ENCODE data around the gene DEFB128. TPM values are rescaled to one million over a fixed set of nuclear protein-coding genes. Genes with fewer than 3 reads are reported as not detected.
"Not testable (repeated sequence)": the region's sequence is repeated elsewhere in the genome, so short reads cannot be mapped to it uniquely, and the experiment has no call there.

Gene DEFB128
- total and polyA plus RNA-seq, 4 donors = not detected

GRCh38 chr20:226958-227357 is 37.4 kb upstream of the DEFB128 start, which contains the start of gene DEFB129:
Gene DEFB129 (plus strand): TSS chr20:227258. CDS start chr20:227289, 31 bp downstream.
- TF ChIP-seq ZBTB33 (IDR thresholded peaks at IDR 0.05) (no peak), JUND (IDR thresholded peaks at IDR 0.05) (no peak), NR2F2 (IDR thresholded peaks at IDR 0.05) (no peak), EGR1 (IDR thresholded peaks at IDR 0.05; ENCODE audit: low read depth in 2 of 2) (no peak), RXRA (IDR thresholded peaks at IDR 0.05) (no peak), HNF4G (IDR thresholded peaks at IDR 0.05) (no peak)
- H3K9me3 ChIP-seq (ENCODE audit: control insufficient read depth in 4 of 4, low read length in 3 of 4) = no peaks in the 10 kb centered on the region
- no peak within 1 kb of the TSS for H3K27ac ChIP-seq (ENCODE audit: low read depth in 1 of 2, low read length in 2 of 2)
- H3K4me1 ChIP-seq (ENCODE audit: control insufficient read depth in 4 of 4, insufficient read depth in 4 of 4, low read length in 3 of 4) = no peaks in the 10 kb centered on the region
- no peak within 1 kb of the TSS for H3K4me3 ChIP-seq (ENCODE audit: low read depth in 1 of 3, low read length in 3 of 3)
- DNase-seq (ENCODE audit: low spot score) = no peak
- H3K36me3 ChIP-seq (ENCODE audit: control insufficient read depth in 4 of 4, insufficient read depth in 3 of 4, low read depth in 1 of 4, low read length in 3 of 4) = no peaks in the 10 kb centered on the region
- no peak within 1 kb of the TSS for H3K9ac ChIP-seq (ENCODE audit: low read depth in 1 of 2, low read length in 2 of 2)
- H3K27me3 ChIP-seq (ENCODE audit: control insufficient read depth in 4 of 4, insufficient read depth in 4 of 4, low read length in 3 of 4) = peaks cover 0 to 3% (median 0%) of the 10 kb centered on the region in 4 donors
- 85% methylated on average over 3 of the region's 3 CpGs for WGBS

- 81% methylated on average over 3 of the region's 3 CpGs for WGBS
- not testable (repeated sequence) for H3K36me3 ChIP-seq (ENCODE audit: control insufficient read depth in 4 of 4, insufficient read depth in 3 of 4, low read depth in 1 of 4, low read length in 3 of 4)
Observed at GRCh38 chr20:225879-226278, 36.4 kb upstream of the DEFB128 start.

GRCh38 chr20:221258-221830 is 31.8 kb upstream of the DEFB128 start:
- no peak overlapping the region for H3K27ac ChIP-seq (ENCODE audit: low read depth in 1 of 2, low read length in 2 of 2)
- no peaks in the 10 kb centered on the region for H3K4me1 ChIP-seq (ENCODE audit: control insufficient read depth in 4 of 4, insufficient read depth in 4 of 4, low read length in 3 of 4)
- DNase-seq (ENCODE audit: low spot score) = no peak
- no peak overlapping the region for H3K9ac ChIP-seq (ENCODE audit: low read depth in 1 of 2, low read length in 2 of 2)
- WGBS = 54% methylated on average over 1 of the region's 1 CpG
- no peak overlapping the region for H3K4me3 ChIP-seq (ENCODE audit: low read depth in 1 of 3, low read length in 3 of 3)
- H3K9me3 ChIP-seq (ENCODE audit: control insufficient read depth in 4 of 4, low read length in 3 of 4) = no peaks in the 10 kb centered on the region
- TF ChIP-seq ATF3 (IDR thresholded peaks at IDR 0.05) (no peak), HNF4G (IDR thresholded peaks at IDR 0.05) (no peak), TAF1 (conservative IDR thresholded peaks at IDR 0.05) (no peak), FOXA2 (IDR thresholded peaks at IDR 0.05) (no peak), FOXA1 (IDR thresholded peaks at IDR 0.05) (no peak), EGR1 (IDR thresholded peaks at IDR 0.05; ENCODE audit: low read depth in 2 of 2) (no peak), MAX (IDR thresholded peaks at IDR 0.05) (no peak), YY1 (IDR thresholded peaks at IDR 0.05) (no peak)
- no peaks in the 10 kb centered on the region for H3K36me3 ChIP-seq (ENCODE audit: control insufficient read depth in 4 of 4, insufficient read depth in 3 of 4, low read depth in 1 of 4, low read length in 3 of 4)
- peaks cover 0 to 2% (median 0%) of the 10 kb centered on the region in 4 donors for H3K27me3 ChIP-seq (ENCODE audit: control insufficient read depth in 4 of 4, insufficient read depth in 4 of 4, low read length in 3 of 4)

More at GRCh38 chr20:225879-226278, 36.4 kb upstream of the DEFB128 start:
- not testable (repeated sequence) for H3K27me3 ChIP-seq (ENCODE audit: control insufficient read depth in 4 of 4, insufficient read depth in 4 of 4, low read length in 3 of 4); H3K4me3 ChIP-seq (ENCODE audit: low read depth in 1 of 3, low read length in 3 of 3); H3K4me1 ChIP-seq (ENCODE audit: control insufficient read depth in 4 of 4, insufficient read depth in 4 of 4, low read length in 3 of 4); H3K27ac ChIP-seq (ENCODE audit: low read depth in 1 of 2, low read length in 2 of 2); H3K9ac ChIP-seq (ENCODE audit: low read depth in 1 of 2, low read length in 2 of 2); DNase-seq (ENCODE audit: low spot score); H3K9me3 ChIP-seq (ENCODE audit: control insufficient read depth in 4 of 4, low read length in 3 of 4)
